Umbilical cord (tissue), 2 donors: ENCODE data around the gene KANSL1L. TPM values are rescaled to one million over a fixed set of nuclear protein-coding genes. Genes with fewer than 3 reads are reported as not detected.
"Not testable (repeated sequence)": the region's sequence is repeated elsewhere in the genome, so short reads cannot be mapped to it uniquely, and the experiment has no call there.

ENCODE experiments used
- DNase-seq: peaks from one replicate; pipeline ENCODE4 v3.0.0-alpha.2; 2015; ENCODE audit warnings: low spot score
- total RNA-seq: library from RNA; depleted of rRNA; stranded (reverse); fragments of >200 nt; gene quantifications from one replicate; pipeline ENCODE4 v1.2.3, GENCODE V29; 2014; ENCODE audit warnings: low replicate concordance; ENCODE audit not compliant: insufficient read depth

KANSL1L gene
- 53.0 TPM for total RNA-seq

- peak; percentile 98 for DNase-seq
Measured at GRCh38 chr2:210171309-210172218, at the start of gene KANSL1L. Gene KANSL1L, minus strand, starts transcription at chr2:210171409. Its CDS starts 16,827 bp downstream, at chr2:210154582.

- no peak for DNase-seq
Measured at GRCh38 chr2:210215120-210215519, 43.9 kb upstream of the KANSL1L start.

DNA sequence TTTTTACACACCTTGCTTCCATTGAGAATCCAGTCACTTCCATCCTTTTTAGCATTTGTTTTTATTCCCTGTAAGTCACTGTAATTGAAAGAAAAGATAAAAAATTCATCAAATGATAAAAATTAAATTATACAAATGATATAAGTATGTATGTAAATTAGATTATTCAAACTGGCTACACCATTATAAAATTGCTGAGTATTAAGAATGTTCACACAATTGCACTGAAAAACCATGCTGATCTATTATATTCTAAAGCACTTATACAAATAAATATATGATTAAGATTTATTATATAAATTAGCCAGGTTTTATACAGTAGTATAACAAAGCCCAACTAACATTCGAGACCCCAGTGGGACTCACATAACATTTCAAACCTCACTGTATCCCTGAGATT lies 39.0 kb upstream of the KANSL1L start:
- DNase-seq: no peak

DNA sequence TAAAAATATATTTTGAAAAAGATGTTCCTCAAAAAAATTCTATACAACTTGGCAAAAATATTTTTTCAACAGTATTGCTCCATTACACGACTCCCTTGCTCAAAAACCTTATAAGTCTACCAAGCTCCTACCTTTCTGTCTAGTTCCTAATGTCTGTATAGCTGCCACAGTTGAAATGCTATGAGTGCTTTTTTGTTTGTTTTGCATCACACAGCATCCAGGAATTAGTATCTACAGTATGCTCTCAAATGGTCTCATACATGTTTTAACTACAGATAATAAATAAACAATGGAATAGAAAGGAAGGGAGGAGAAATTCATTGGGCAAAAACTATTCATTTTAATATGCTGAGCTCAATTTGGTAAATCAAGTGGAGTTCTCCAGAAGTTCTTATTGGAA lies 36.7 kb upstream of the KANSL1L start:
- no peak for DNase-seq

GRCh38 chr2:210203558-210203957 lies 32.3 kb upstream of the KANSL1L start:
- DNase-seq: no peak

DNA sequence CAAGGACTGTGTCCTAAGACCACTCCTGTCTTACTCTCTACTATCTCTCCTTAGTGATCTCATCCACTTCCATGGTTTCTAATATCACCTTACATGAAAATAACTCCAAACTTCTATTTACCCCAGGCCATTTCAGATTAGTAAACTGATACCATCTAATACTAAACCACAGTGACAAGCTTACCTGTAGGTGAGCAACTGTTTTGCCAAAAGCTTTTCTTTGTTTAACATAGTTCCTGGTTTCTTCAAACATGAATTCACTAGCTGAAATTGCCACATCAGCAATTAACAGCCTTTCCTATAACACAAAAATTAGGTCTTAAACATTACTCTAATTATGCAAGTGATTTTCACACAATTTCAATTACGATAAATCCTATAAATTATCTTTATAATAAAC lies 31.9 kb upstream of the KANSL1L start:
- DNase-seq: no peak

- DNase-seq: no peak
Measured at GRCh38 chr2:210199854-210200253, 28.6 kb upstream of the KANSL1L start.

- DNase-seq: peak; percentile 36
Measured at GRCh38 chr2:210199186-210199765, 28.1 kb upstream of the KANSL1L start.

GRCh38 chr2:210198326-210198725 lies 27.1 kb upstream of the KANSL1L start:
- DNase-seq: no peak

DNA sequence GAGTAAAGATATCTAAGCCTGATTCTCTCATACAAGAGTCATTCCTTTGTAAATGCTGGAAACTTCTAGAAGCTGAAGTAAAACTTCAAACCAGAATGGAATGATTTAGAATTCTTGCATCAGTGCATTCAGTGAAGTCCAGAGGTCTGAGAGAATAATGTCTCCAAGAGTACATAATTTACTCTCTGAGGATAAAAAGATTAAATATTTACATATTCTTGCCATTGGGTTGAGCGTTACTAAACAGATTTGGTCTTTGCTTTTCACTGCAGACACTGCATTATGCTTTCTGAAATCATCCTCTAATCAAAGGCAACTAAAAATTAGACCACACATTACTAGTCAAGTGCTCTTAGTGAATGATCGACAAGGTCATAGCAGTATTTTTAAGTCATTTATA lies 26.5 kb upstream of the KANSL1L start:
- no peak for DNase-seq

GRCh38 chr2:210195101-210195852 lies 24.1 kb upstream of the KANSL1L start:
- DNase-seq: peak; percentile 55

- no peak for DNase-seq
Measured at GRCh38 chr2:210190345-210190744, 19.1 kb upstream of the KANSL1L start.

DNA sequence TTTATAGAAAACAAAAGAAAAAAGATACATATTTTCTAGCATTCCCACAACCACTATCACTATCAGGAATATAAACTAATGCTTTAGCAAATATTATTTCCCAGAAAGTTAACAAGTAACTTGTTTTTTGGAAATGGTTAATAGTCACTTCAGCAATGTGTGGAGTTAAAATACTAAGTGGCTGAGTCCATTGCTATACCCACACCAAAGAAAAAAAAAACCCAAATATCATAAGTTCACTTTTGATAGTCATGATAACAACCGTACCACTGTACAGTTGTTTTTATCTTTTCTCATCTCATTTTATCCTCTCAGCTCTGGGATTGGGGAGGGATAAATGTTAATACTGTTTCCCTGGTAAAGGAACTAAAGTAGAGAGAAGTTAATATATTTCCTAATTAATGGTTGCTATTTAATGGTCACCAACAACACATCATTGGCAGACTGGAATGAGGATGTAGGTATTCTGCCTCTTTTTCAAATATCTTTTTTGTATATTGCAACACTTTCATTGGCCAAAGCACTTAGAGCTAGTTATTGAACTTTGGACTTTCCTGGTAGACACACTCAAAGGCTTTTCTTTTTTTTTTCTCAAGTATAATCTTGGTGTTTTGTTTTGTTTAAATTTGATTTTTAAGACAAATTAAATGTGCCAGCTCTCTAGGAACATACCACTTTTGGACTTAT lies 18.4 kb upstream of the KANSL1L start:
- DNase-seq: no peak

DNA sequence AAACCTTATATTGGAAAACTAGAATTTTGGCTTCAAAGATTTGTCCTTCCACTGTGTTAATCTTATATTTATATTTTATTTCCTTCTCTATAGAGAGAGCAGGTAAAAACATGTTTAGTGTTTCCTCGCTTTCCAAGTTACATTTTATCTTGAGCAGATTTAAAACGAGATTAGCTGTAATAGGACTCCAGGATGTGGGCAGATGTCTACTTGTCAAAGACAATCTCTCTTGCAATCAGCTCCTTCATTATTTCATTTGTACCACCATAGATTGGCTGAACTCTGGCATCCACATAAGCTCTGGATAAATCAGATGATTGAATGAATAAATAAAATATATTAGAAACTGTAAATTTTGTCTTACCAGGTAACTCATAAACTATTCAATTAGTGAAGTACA lies 17.5 kb upstream of the KANSL1L start:
- peak; percentile 35 for DNase-seq

GRCh38 chr2:210188190-210188589 lies 17.0 kb upstream of the KANSL1L start:
- no peak for DNase-seq

DNA sequence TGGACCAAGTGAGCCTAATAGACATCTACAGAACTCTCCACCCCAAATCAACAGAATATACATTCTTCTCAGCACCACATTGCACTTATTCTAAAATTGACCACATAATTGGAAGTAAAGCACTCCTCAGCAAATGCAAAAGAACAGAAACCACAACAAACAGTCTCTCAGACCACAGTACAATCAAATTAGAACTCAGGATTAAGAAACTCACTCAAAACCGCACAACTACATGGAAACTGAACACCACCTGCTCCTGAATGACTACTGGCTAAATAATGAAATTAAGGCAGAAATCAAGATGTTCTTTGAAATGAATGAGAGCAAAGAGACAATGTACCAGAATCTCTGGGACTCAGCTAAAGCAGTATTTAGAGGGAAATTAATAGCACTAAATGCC lies 12.7 kb upstream of the KANSL1L start:
- DNase-seq: not testable (repeated sequence)

GRCh38 chr2:210181606-210182088 lies 10.4 kb upstream of the KANSL1L start:
- DNase-seq: not testable (repeated sequence)

GRCh38 chr2:210181033-210181605 lies 9.9 kb upstream of the KANSL1L start:
- not testable (repeated sequence) for DNase-seq

DNA sequence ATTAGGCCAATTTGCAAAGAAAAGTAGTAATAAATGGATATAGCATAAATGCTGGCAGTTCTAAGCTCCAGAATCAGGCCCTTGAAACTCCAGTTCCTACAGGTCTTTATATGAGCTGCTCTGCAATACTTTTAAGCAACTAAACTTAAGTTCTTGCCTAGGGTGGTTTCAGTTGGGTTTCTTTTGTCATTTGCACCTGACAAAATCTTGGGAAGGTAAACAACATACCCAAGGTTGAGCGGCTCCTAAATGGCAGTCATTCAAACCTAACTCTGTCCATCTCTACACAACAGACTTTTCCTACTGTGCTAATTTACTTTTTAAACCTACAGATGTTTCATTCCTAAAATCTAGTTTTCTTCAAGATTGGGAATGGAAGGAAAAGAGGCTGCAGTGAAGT lies 9.3 kb upstream of the KANSL1L start:
- no peak for DNase-seq

- no peak for DNase-seq
Measured at GRCh38 chr2:210179351-210179990, 8.3 kb upstream of the KANSL1L start.

- no peak for DNase-seq
Measured at GRCh38 chr2:210177769-210178168, 6.6 kb upstream of the KANSL1L start.
